Stimulated activated CD8-positive, alpha-beta memory T cell treated with anti-CD3 and anti-CD28 coated beads, Interleukin-4, amount 100 ng/mL, for 1 hour (primary cell): ENCODE results near the gene SLC16A12.
"Not testable (repeated sequence)": the region's sequence is repeated elsewhere in the genome, so short reads cannot be mapped to it uniquely, and the experiment has no call there.

Experiments
- DNase-seq, 2 donors: peaks; one replicate each; pipeline ENCODE4 v3.0.0-alpha.2; 2020; ENCODE audit warnings: low read depth in 2 of 2, low spot score in 1 of 2

Gene SLC16A12

DNA sequence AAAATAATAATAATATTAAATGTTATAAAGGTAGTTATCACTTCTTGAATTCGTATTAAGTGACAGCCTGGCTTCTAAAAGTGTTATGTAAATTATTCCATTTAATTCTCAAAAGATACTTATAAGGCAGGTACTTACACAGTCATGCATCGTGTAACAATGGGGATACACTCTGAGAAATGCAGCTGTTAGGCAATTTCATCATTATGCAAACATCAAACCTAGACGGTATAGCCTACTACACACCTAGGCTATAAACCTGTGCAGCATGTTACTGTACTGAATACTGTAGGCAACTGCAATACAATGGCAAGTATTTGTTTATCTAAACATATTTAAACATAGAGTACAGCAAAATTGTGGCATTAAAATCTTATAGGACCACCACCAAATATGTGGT, 141.5 kb downstream of the SLC16A12 start:
- no peak for DNase-seq

DNA sequence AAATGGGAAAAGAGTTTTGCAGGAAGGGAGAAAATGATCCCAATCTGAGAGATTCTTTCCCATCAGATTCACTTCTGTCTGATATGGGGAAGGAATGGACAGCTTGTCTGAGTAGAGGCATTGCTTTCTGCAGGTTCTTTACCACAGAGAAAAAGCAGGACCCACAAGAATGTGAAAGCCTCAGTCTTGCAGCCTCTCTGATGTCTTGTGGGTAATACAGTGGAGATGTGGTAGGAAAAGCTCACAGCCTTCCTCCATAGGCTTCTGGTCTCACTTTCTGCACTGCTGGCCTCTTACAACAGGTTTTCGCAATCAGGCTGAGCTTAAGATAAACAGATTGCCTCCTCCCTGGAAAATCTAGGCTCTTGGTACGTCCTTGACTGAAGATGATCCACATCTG, 142.4 kb downstream of the SLC16A12 start:
- DNase-seq: no peak

DNA sequence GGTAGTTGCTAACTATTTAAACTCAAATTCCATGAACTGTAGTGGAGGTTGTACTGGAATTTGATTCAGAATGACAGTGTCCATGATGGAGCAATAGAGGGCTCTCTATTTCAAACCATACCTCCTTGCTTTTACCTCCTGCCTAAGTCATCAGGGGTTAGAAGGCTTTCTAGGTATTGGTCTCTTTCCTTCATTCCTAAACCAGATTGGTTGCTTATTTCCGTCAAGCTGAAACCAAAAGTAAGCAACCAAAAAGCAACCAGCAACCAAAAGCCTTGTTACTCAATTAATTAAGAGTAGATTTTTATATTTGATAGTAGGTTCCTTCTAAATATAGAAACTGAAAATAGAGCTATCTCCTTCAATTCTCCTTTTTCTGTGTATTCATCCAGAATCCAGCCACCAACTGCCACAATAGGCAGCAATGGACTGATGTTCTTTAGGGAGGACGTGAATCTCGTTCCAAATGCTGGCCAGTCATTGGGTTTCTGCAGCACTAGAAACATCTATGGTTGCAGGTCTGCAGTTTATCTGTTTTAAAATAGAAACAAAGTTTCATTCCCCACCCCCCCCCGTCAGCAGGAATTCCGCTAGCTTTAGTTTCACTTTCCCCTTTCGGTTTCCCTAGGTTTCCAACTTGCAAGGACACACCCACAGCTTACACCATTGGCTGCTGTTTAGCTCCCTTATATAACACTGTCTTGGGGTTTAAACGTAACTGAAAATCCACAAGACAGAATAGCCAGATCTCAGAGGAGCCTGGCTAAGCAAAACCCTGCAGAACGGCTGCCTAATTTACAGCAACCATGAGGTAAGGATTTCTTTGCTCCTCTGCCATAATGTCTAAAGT, 143.3 kb downstream of the SLC16A12 start, which contains the start of gene IFIT1:
TSS of gene IFIT1 (plus strand) at position 717 of the 850 bp plus-strand sequence. CDS start at position 807, 90 bp downstream.
- DNase-seq: no peak

DNA sequence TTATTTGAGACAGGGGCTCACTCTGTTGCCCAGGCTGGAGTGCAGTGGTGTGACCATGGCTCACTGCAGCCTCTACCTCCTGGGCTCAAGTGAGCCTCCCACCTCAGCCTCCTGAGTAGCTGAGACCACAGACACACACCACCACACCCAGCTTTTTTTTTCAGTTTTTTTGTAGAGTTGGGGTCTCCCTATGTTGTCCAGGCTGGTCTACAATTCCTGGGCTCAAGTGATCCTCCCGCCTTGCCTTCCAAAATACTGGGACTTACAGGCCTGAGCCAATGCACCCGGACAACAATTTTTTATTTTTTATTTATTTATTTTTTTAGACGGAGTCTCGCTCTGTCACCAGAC, 144.2 kb downstream of the SLC16A12 start:
- DNase-seq: not testable (repeated sequence)

DNA sequence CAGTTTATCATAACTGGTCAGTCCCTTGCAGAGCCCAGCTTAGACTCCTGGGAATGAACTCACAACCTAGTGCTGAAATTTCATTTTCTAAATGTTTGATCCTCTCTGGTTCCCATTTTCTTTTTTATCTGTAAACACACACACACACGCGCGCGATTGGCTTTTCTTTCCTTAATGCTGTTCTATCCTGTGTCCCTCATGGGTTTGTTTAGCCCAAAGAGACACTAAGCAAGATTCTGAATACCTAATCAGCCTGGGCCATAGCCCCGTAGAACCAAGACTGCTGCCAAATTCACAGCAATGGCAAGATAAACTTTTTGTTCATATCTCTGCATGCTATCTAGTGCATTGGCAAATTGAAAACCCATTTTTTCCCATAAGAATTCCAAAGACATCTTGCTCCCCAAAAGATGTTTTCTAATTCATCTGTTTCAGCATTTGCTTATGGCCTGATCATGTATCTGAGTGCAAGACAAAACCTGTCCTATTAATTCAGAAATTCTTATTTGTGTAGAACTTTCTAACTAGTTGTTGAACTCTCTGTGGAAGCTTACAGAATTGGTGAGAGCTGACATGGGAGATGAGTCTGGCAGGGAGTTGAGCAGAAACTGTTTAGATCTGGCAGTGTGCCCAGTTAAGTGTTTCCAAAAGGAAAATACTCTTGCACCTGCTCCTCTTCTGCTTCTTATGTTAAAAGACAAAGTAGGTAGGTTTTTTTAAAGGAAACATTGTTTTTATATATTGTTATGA, 144.7 kb downstream of the SLC16A12 start:
- DNase-seq: no peak

DNA sequence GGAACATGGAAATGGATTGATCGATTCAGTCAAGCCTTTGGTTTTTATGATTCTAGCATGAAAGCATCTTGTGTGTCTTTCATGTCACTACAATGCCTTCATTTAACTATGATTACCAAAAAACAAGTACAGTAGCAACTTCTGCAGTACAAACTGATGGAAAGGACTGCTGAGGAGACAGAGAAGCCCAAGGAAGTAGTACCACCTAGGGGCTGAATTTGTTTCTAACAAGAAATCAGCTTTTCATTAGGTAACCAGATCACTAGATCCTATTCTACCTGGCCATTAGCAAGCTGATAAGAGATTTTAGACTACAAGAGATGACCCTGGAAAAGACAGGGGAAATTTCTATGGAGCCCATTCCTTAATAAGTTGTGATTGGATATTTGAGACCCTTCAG, 146.1 kb downstream of the SLC16A12 start:
- DNase-seq: no peak

DNA sequence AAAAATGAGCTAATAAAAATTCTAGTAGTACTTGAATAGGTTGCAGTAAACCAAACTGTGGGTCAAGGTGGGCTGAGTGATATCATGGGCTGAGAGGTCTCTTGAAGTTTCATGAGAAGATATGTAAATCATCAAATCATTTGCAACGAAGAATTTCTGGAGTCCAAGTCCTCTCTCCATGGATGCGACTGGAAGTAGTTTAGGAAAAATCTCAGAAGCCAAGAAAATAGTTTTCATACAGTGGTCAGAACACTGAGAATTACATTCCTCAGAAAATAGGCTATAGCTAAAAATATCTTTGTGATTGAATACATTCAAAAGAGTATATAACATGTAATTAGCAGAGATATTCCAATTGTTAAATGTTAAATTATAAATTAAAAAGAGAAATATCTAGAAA, 146.6 kb downstream of the SLC16A12 start:
- no peak for DNase-seq

DNA sequence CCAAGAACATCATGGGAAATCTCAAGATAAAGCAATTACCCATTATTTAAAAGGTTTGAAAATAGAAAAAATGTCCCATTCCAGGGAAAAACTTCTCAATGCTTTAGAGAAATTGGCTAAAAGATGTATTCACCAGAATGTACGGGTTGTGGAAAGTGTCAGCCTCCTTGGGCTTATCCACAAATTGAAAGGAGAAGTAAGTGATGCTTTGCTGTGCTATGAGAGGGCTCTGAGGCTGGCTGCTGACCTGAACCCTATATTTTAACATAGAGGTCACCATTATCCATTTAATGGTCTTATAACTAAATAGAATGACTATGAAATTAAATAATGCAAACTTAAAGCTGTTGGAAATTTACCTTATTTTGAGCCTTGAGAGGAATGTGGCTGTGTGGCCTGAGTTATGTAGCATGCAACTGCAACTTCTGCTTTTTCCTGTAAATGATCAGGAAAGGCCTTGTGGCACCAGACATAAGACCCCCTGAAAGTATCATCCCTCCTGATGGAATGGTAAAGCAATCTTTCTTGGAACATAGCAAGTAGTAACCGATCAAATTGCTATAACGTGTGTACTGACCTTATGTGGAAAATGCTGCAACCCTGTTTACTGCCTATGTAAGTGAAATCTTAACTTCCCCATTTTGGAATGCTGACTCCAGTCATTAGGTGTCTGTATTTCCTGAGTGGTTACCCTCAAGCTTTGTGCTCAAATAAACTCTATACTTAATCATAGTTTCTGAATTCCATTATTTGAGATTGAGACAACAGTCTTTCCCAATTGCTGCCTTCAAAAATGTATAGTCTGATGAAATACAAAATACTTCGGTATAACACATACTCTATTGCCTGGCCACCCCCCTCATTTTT, 150.7 kb downstream of the SLC16A12 start:
- DNase-seq: no peak

DNA sequence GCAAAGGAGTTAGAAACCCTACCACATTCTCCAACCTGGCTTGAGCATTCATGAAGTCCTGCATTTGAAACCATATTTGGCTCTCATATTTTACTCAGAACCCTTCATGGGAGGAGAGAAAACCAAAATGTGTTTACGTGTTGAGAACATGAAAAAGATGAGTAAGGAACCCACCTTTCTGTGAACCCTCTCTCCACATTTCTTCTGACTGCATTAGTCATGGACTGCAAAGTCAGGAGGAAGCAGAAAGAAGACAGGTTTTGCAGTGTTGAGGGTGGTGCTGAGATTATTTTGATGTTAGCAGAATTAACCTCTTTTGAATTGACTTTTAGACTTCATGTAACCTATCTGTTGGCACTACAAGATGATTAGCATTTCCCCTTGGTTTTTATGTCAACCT, 152.6 kb downstream of the SLC16A12 start:
- DNase-seq: no peak
